ENCODE measurements around the gene HOXB5.

Gene HOXB5

GRCh38 chr17:48597778-48598631 lies 4.4 kb upstream of the HOXB5 start:
- DNase-seq (ENCODE audit: insufficient read length, low spot score) = no peak
- FAIRE-seq = no peak
- no peak for TF ChIP-seq CTCF (IDR thresholded peaks at IDR 0.05; ENCODE audit: insufficient read depth, missing control alignments)

GRCh38 chr17:48597528-48597777 lies 3.9 kb upstream of the HOXB5 start:
- TF ChIP-seq CTCF (IDR thresholded peaks at IDR 0.05; ENCODE audit: insufficient read depth, missing control alignments) = no peak
- DNase-seq (ENCODE audit: insufficient read length, low spot score) (no peak), FAIRE-seq (no peak)

GRCh38 chr17:48596735-48597527 lies 3.4 kb upstream of the HOXB5 start:
- no peak for TF ChIP-seq CTCF (IDR thresholded peaks at IDR 0.05; ENCODE audit: insufficient read depth, missing control alignments)
- FAIRE-seq (no peak), DNase-seq (ENCODE audit: insufficient read length, low spot score) (no peak)

- DNase-seq (ENCODE audit: insufficient read length, low spot score) (no peak), FAIRE-seq (no peak)
- TF ChIP-seq CTCF (IDR thresholded peaks at IDR 0.05; ENCODE audit: insufficient read depth, missing control alignments) = no peak
These were observed 2.6 kb upstream of the HOXB5 start for GRCh38 chr17:48596000-48596734.

- no peak for DNase-seq (ENCODE audit: insufficient read length, low spot score)
- no peak for FAIRE-seq
- TF ChIP-seq CTCF (IDR thresholded peaks at IDR 0.05; ENCODE audit: insufficient read depth, missing control alignments) = no peak
These were observed 1.9 kb upstream of the HOXB5 start for GRCh38 chr17:48595278-48595999.

GRCh38 chr17:48594538-48595277 lies 1.1 kb upstream of the HOXB5 start:
- FAIRE-seq (no peak), DNase-seq (ENCODE audit: insufficient read length, low spot score) (no peak)
- no peak for TF ChIP-seq CTCF (IDR thresholded peaks at IDR 0.05; ENCODE audit: insufficient read depth, missing control alignments)
